Measurements from ENCODE around the gene DNAJB6.

- TF ChIP-seq CTCF (IDR thresholded peaks at IDR 0.05) (no peak), ATF3 (CRISPR knock-in tag; conservative IDR thresholded peaks at IDR 0.05) (no peak), ZNF425 (CRISPR knock-in tag; conservative IDR thresholded peaks at IDR 0.05) (no peak), TCF7 (CRISPR knock-in tag; IDR thresholded peaks at IDR 0.05; ENCODE audit: low read depth) (no peak), CBFB (CRISPR knock-in tag; IDR thresholded peaks at IDR 0.05; ENCODE audit: low read depth) (no peak), ZNF317 (CRISPR knock-in tag; IDR thresholded peaks at IDR 0.05; ENCODE audit: borderline replicate concordance, low read depth) (no peak), JUN (CRISPR knock-in tag; IDR thresholded peaks at IDR 0.05) (no peak), IRF2 (CRISPR knock-in tag; IDR thresholded peaks at IDR 0.05; ENCODE audit: borderline replicate concordance, low read depth) (no peak), ZNF121 (CRISPR knock-in tag; IDR thresholded peaks at IDR 0.05) (no peak), FOXP4 (CRISPR knock-in tag; IDR thresholded peaks at IDR 0.05) (no peak), USF2 (CRISPR knock-in tag; IDR thresholded peaks at IDR 0.05) (no peak)
Measured at GRCh38 chr7:157457355-157458253, 120.8 kb downstream of the DNAJB6 start.

Measured in WTC11 (cell line).